ENCODE measurements around the gene MTERF4. TPM values are rescaled to one million over a fixed set of nuclear protein-coding genes. Genes with fewer than 3 reads are reported as not detected.

MTERF4 gene
- total RNA-seq, 1 experiment from 2014 or later, result 49.0 TPM

DNA sequence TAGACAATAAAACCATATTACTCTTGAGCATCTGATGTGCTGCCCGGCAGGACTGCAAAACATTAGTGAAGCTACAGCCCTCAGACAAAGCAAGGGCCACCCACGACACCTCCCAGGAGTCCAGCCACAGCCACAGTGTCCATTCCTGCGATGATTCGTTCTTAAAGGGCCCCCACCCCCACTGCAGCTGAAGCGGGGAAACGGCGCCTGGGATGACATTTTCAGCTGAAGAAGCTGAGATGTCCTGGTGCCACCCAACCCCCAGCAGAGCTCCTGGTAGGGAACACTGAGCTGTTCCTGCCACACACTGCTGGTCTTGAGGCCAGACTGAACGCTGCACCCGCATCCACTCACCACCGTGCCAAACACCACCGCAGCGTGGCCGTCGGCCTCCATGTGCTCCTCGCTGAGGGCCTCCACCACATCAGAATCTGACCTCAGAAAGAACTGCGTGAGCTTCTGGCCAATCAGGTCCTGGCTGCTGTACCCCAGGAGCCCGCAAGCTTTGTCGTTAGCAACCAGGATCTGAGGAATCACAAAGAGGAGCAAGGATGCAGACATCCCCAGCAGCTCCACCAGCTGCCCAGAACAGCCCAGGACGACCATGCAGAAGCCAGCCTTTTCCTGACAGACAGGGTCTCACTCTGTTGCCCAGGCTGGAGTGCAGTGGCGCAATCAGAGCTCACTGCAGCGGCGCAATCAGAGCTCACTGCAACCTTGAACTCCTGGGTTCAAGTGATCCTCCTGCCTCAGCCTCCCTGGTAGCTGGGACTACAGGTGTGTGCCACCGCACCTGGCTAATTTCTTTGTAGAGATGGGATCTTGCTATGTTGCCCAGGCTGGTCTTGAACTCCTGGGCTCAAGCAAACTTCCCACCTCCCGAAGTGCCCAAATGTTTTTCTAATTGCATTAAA lies 37.7 kb upstream of the MTERF4 start:
- Histone ChIP-seq H3K27me3 (no peaks in the 10 kb centered on the region), H3K27ac (no peak overlapping the region), H3K36me3 (peaks cover 12% of the 10 kb centered on the region), H3K4me3 (no peak overlapping the region), H3K4me1 (no peaks in the 10 kb centered on the region; the same call in 1 of the 2 replicates), H3K9me3 (replicated peaks) (no peaks in the 10 kb centered on the region)
- no peak for DNase-seq

GRCh38 chr2:241138471-241138870 lies 36.4 kb upstream of the MTERF4 start:
- DNase-seq, result no peak
- no peaks in the 10 kb centered on the region for H3K27me3 ChIP-seq
- no peak overlapping the region for H3K27ac ChIP-seq
- H3K4me3 ChIP-seq, result no peak overlapping the region
- peaks cover 12% of the 10 kb centered on the region for H3K36me3 ChIP-seq
- H3K4me1 ChIP-seq, result no peaks in the 10 kb centered on the region; the same call in 1 of the 2 replicates
- H3K9me3 ChIP-seq (replicated peaks), result no peaks in the 10 kb centered on the region

DNA sequence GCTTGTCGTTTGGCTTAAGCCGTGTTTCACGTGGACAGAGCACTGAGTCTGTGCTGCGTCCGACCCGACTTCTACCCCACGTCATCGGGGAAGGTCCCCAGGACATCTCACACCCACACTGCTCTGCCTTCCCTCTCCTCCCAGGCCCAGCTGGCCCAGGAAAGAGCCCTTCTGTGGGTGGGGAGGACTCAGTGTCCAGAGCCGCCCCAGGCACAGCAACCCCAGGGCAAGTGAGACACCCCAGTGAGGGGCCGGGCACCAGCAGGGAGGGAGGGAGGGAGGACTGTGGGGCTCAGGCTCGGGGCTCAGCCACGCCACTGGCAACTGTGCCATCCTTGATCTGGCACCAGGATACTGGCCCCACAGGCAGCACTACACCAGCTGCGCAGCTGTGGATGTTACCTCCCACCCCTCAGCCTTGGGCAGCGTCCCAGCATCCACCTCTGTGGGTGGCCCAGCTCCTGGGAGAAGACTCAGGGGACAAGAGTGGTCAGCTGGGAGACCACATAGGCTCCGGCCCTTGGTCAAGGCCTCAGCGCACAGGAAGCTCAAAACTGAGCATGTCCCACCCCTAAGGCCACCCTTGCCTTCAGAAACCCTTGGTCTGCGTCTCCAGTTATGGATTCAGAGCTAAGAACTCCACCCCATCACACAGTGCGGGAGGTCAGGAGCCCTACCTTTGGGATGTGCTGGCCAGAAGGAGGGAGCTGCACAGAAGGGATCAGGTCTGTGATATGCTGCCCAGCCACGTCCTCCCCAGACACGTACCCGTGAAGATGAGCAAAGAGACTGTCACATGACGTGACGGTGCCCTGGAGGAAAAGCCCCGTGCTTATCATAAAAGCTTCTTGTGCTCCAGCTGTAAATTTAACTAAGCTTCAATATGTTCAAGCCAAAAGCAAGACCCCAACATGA lies 35.4 kb upstream of the MTERF4 start:
- DNase-seq, result no peak
- Histone ChIP-seq H3K36me3 (peaks cover 12% of the 10 kb centered on the region), H3K27me3 (no peaks in the 10 kb centered on the region), H3K27ac (no peak overlapping the region), H3K9me3 (replicated peaks) (no peaks in the 10 kb centered on the region), H3K4me1 (no peaks in the 10 kb centered on the region; the same call in 1 of the 2 replicates), H3K4me3 (no peak overlapping the region)

GRCh38 chr2:241136661-241137260 lies 34.7 kb upstream of the MTERF4 start:
- Histone ChIP-seq H3K27ac (no peak overlapping the region), H3K4me3 (no peak overlapping the region), H3K27me3 (no peaks in the 10 kb centered on the region), H3K9me3 (replicated peaks) (no peaks in the 10 kb centered on the region), H3K4me1 (no peaks in the 10 kb centered on the region; the same call in 1 of the 2 replicates), H3K36me3 (peaks cover 12% of the 10 kb centered on the region)
- no peak for DNase-seq

GRCh38 chr2:241136191-241136590 lies 34.1 kb upstream of the MTERF4 start:
- Histone ChIP-seq H3K27ac (no peak overlapping the region), H3K4me3 (no peak overlapping the region), H3K36me3 (peaks cover 12% of the 10 kb centered on the region), H3K27me3 (no peaks in the 10 kb centered on the region), H3K9me3 (replicated peaks) (no peaks in the 10 kb centered on the region), H3K4me1 (no peaks in the 10 kb centered on the region; the same call in 1 of the 2 replicates)
- no peak for DNase-seq

GRCh38 chr2:241135737-241136136 lies 33.6 kb upstream of the MTERF4 start:
- Histone ChIP-seq H3K4me1 (no peaks in the 10 kb centered on the region; the same call in 1 of the 2 replicates), H3K27ac (no peak overlapping the region), H3K27me3 (no peaks in the 10 kb centered on the region), H3K4me3 (no peak overlapping the region), H3K36me3 (peaks cover 12% of the 10 kb centered on the region), H3K9me3 (replicated peaks) (no peaks in the 10 kb centered on the region)
- no peak for DNase-seq

DNA sequence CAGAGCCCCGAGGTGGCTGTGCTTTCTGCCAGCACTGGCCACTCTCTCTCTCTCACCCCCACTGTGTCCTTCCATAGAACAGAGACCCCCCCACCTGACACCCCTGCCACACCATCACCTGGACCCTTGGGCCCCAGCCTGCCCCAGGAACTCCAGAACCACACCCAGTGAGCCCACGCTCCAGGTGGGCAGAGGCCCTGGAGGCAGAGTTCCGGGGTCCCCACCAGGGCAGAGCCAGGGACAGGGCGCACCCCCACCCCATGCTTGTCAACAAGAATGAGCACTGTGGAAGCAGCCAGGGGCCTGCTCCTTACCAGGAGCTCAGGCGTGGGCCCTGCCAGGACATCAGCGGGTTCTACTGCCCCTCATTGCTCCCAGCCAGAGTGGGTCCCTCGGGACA lies 32.6 kb upstream of the MTERF4 start:
- Histone ChIP-seq H3K27me3 (no peaks in the 10 kb centered on the region), H3K4me1 (no peaks in the 10 kb centered on the region; the same call in 1 of the 2 replicates), H3K36me3 (peaks cover 12% of the 10 kb centered on the region), H3K9me3 (replicated peaks) (no peaks in the 10 kb centered on the region), H3K27ac (no peak overlapping the region), H3K4me3 (no peak overlapping the region)
- DNase-seq, result no peak

GRCh38 chr2:241133436-241133820 lies 31.3 kb upstream of the MTERF4 start:
- DNase-seq, result no peak

GRCh38 chr2:241132538-241133435 lies 30.7 kb upstream of the MTERF4 start:
- no peak overlapping the region for H3K27ac ChIP-seq
- H3K4me1 ChIP-seq, result no peaks in the 10 kb centered on the region; the same call in 1 of the 2 replicates
- DNase-seq, result no peak
- H3K9me3 ChIP-seq (replicated peaks), result no peaks in the 10 kb centered on the region
- no peaks in the 10 kb centered on the region for H3K27me3 ChIP-seq
- H3K36me3 ChIP-seq, result peaks cover 7% of the 10 kb centered on the region
- no peak overlapping the region for H3K4me3 ChIP-seq

More at GRCh38 chr2:241133436-241133820, 31.3 kb upstream of the MTERF4 start:
- Histone ChIP-seq H3K27ac (no peak overlapping the region), H3K4me3 (no peak overlapping the region), H3K36me3 (peaks cover 12% of the 10 kb centered on the region), H3K27me3 (no peaks in the 10 kb centered on the region), H3K9me3 (replicated peaks) (no peaks in the 10 kb centered on the region), H3K4me1 (no peaks in the 10 kb centered on the region; the same call in 1 of the 2 replicates)

DNA sequence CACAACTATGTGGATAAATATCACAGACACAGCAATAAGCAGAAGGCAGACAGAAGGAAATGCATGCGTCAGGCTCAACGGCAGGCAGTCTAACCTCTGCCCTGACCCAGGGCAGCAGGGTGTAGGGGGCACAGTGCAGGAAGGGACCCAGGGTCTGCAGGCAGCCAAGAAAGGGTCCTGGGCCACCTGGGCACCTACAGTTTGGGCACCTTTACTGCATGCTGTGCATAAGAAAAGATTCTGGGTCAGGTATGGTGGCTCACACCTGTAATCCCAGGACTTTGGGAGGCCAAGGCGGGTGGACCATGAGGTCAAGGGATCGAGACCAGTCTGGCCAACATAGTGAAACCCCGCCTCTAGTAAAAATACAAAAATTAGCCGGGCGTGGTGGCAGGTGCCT lies 29.4 kb upstream of the MTERF4 start:
- no peaks in the 10 kb centered on the region for H3K27me3 ChIP-seq
- no peak overlapping the region for H3K27ac ChIP-seq
- DNase-seq, result no peak
- no peaks in the 10 kb centered on the region for H3K9me3 ChIP-seq (replicated peaks)
- peaks cover 7% of the 10 kb centered on the region for H3K36me3 ChIP-seq
- H3K4me3 ChIP-seq, result no peak overlapping the region
- H3K4me1 ChIP-seq, result no peaks in the 10 kb centered on the region

- Histone ChIP-seq H3K4me1 (no peaks in the 10 kb centered on the region), H3K27me3 (no peaks in the 10 kb centered on the region), H3K4me3 (no peak overlapping the region), H3K27ac (no peak overlapping the region), H3K36me3 (no peaks in the 10 kb centered on the region), H3K9me3 (replicated peaks) (no peaks in the 10 kb centered on the region)
- DNase-seq, result no peak
Observed at GRCh38 chr2:241130316-241130715, 28.2 kb upstream of the MTERF4 start.

DNA sequence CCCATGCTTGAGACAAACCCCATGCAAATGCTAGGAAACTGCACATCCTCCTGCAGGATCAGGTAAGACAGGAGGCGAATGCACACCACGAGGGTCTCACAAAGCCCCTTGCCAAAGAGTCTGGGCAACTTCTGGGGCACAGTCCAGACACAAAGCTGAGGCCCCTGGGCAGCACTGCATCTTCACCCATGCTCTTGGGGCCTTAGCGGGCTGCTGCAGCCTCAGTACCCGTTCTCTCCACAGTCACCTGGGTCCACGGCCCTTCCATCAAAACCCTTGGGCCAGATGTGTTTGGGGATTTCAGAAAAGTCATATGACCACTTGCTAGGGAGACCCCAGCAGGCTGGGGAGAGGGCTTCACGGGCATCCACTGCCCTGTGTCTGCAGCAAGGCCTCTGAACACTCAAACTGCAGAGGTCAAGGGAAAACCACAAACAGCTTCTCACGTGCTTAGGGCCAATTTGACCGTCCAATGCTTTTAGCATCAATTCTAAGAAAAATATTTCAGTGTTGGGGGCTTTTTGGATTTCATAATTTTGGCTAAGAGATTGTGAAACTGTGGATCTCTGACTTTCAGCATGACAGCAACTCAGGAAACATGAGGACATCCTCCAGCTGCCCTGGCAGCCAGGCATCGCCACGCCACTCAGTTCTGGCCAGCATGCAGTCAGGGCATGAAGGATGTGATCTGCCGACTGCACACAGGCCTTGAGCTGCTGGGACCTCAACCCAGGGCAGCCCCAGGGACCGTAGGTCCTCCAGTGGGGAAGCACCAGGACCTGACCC lies 27.2 kb upstream of the MTERF4 start:
- no peak overlapping the region for H3K27ac ChIP-seq
- no peaks in the 10 kb centered on the region for H3K36me3 ChIP-seq
- H3K27me3 ChIP-seq, result no peaks in the 10 kb centered on the region
- H3K9me3 ChIP-seq (replicated peaks), result no peaks in the 10 kb centered on the region
- H3K4me1 ChIP-seq, result no peaks in the 10 kb centered on the region
- no peak overlapping the region for H3K4me3 ChIP-seq
- DNase-seq, result no peak

- H3K27me3 ChIP-seq, result no peaks in the 10 kb centered on the region
- no peaks in the 10 kb centered on the region for H3K9me3 ChIP-seq (replicated peaks)
- H3K27ac ChIP-seq, result no peak overlapping the region
- no peak for DNase-seq
- no peaks in the 10 kb centered on the region for H3K36me3 ChIP-seq
- no peak overlapping the region for H3K4me3 ChIP-seq
- no peaks in the 10 kb centered on the region for H3K4me1 ChIP-seq
Observed at GRCh38 chr2:241128266-241128665, 26.2 kb upstream of the MTERF4 start.

All from SJCRH30 (cell line).